Measurements from ENCODE around the gene KLK4. TPM values are rescaled to one million over a fixed set of nuclear protein-coding genes. Genes with fewer than 3 reads are reported as not detected.

The KLK4 gene
- polyA plus RNA-seq, 3 donors: not detected

- Histone ChIP-seq H3K4me1 (ENCODE audit: control insufficient read depth in 1 of 2, insufficient read depth in 2 of 2, low read length in 2 of 2) (peaks cover 0 to 7% of the 10 kb centered on the region in 2 donors), H4K20me1 (ENCODE audit: insufficient read depth, low read length) (no peaks in the 10 kb centered on the region), H3K9me3 (replicated peaks in 1 of 2; ENCODE audit: control insufficient read depth in 1 of 2, insufficient read depth in 1 of 2, low read length in 2 of 2) (peaks cover 6 to 7% of the 10 kb centered on the region in 2 donors), H3K36me3 (replicated peaks in 1 of 2; ENCODE audit: control insufficient read depth in 1 of 2, insufficient read depth in 2 of 2, low read length in 2 of 2) (no peaks in the 10 kb centered on the region), H3K9ac (ENCODE audit: insufficient read depth, low read length, poor library complexity, severe bottlenecking) (no peak overlapping the region), H3K27ac (ENCODE audit: low read depth in 1 of 2, low read length in 2 of 2) (no peak overlapping the region), H2AFZ (ENCODE audit: insufficient read depth, low read depth, low read length, poor library complexity, severe bottlenecking) (no peak overlapping the region), H3K27me3 (ENCODE audit: control insufficient read depth in 2 of 2, insufficient read depth in 2 of 2, low read length in 2 of 2) (peaks cover 22 to 58% of the 10 kb centered on the region in 2 donors), H3K79me2 (ENCODE audit: insufficient read depth, low read length) (no peaks in the 10 kb centered on the region), H3K4me2 (replicated peaks; ENCODE audit: extremely low read depth, low read length, poor library complexity, severe bottlenecking) (no peak overlapping the region), H3K4me3 (replicated peaks in 1 of 3; ENCODE audit: low read depth in 2 of 3, low read length in 3 of 3) (no peak overlapping the region)
- Mint-ChIP-seq H3K4me1 (peaks cover 5% of the 10 kb centered on the region), H3K9me3 (peaks cover 2 to 12% (median 8%) of the 10 kb centered on the region in 7 donors), H3K36me3 (no peaks in the 10 kb centered on the region), H3K27me3 (ENCODE audit: low read depth in 3 of 3) (peaks cover 3 to 31% (median 8%) of the 10 kb centered on the region in 3 donors), H3K4me3 (no peak overlapping the region), H3K27ac (no peak overlapping the region)
- intact Hi-C loops (cut with micrococcal nuclease): no loop called here
- TF ChIP-seq, protein P1, sequence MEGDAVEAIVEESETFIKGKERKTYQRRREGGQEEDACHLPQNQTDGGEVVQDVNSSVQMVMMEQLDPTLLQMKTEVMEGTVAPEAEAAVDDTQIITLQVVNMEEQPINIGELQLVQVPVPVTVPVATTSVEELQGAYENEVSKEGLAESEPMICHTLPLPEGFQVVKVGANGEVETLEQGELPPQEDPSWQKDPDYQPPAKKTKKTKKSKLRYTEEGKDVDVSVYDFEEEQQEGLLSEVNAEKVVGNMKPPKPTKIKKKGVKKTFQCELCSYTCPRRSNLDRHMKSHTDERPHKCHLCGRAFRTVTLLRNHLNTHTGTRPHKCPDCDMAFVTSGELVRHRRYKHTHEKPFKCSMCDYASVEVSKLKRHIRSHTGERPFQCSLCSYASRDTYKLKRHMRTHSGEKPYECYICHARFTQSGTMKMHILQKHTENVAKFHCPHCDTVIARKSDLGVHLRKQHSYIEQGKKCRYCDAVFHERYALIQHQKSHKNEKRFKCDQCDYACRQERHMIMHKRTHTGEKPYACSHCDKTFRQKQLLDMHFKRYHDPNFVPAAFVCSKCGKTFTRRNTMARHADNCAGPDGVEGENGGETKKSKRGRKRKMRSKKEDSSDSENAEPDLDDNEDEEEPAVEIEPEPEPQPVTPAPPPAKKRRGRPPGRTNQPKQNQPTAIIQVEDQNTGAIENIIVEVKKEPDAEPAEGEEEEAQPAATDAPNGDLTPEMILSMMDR (IDR thresholded peaks at IDR 0.05): no peak
- DNase-seq: no peak
- WGBS (ENCODE audit: insufficient coverage): 84% methylated on average over 2 of the region's 4 CpGs
These were observed 473 bp downstream of the KLK4 start for GRCh38 chr19:50910722-50911121.

DNA sequence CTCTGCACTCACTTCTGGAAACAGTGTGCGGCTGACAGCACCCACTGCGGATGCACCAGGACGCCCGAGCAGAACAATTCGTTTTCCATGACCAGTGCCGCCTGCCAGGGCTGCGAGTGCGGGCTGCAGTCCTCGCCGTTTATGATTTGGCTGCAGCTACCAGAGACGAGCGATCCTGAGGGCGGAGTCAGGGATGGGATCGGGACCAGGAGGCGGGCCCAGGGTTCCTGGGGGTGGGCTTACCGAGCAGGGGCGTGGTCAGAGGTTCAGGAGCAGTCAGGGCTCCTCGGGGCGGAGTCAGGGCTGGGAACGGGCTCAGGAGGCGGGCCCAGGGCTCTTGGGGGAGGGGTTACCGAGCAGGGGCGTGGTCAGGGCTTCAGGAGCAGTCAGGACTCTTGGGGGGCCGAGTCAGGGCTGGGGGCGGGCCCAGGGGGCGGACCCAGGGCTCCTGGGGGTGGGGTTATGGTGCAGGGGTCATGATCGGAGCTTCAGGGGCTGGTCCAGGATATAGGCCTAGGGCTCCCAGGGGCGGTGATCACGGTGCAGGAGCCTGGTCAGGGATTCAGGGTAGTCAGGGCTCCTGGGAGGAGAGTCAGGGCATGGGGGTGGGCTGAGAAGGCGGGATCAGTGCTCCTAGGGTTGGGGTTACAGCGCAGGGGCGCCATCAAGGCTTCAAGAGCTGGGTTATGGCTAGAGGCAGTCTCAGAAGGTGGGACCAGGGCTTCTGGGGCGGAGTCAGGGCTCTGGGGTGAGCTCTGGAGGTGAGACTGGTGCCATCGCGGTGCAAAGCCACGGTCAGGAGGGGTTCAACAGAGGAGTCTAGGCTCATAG lies 1.7 kb downstream of the KLK4 start:
- H3K9me3 Mint-ChIP-seq: peaks cover 2 to 12% (median 8%) of the 10 kb centered on the region in 7 donors
- no peak for DNase-seq
- H3K9me3 ChIP-seq (replicated peaks in 1 of 2; ENCODE audit: control insufficient read depth in 1 of 2, insufficient read depth in 1 of 2, low read length in 2 of 2): peaks cover 6 to 7% of the 10 kb centered on the region in 2 donors

More for the DNA sequence above, 1.7 kb downstream of the KLK4 start:
- H2AFZ ChIP-seq (ENCODE audit: insufficient read depth, low read depth, low read length, poor library complexity, severe bottlenecking): peak overlapping the region; percentile 41
- H3K4me1 Mint-ChIP-seq: peaks cover 5% of the 10 kb centered on the region
- no peak overlapping the region for H3K27ac ChIP-seq (ENCODE audit: low read depth in 1 of 2, low read length in 2 of 2)
- H3K4me1 ChIP-seq (ENCODE audit: control insufficient read depth in 1 of 2, insufficient read depth in 2 of 2, low read length in 2 of 2): peaks cover 0 to 7% of the 10 kb centered on the region in 2 donors
- TF ChIP-seq, protein P1 (IDR thresholded peaks at IDR 0.05): no peak
- no peaks in the 10 kb centered on the region for H4K20me1 ChIP-seq (ENCODE audit: insufficient read depth, low read length)
- H3K27me3 ChIP-seq (ENCODE audit: control insufficient read depth in 2 of 2, insufficient read depth in 2 of 2, low read length in 2 of 2): peaks cover 22 to 58% of the 10 kb centered on the region in 2 donors
- H3K4me3 Mint-ChIP-seq: peak overlapping the region in 1 of 2 donors; percentile 26
- H3K27ac Mint-ChIP-seq: no peak overlapping the region
- no peaks in the 10 kb centered on the region for H3K79me2 ChIP-seq (ENCODE audit: insufficient read depth, low read length)
- no peaks in the 10 kb centered on the region for H3K36me3 ChIP-seq (replicated peaks in 1 of 2; ENCODE audit: control insufficient read depth in 1 of 2, insufficient read depth in 2 of 2, low read length in 2 of 2)
- intact Hi-C loops (cut with micrococcal nuclease): no loop called here
- 6% methylated on average over 34 of the region's 36 CpGs for WGBS (ENCODE audit: insufficient coverage)
- no peaks in the 10 kb centered on the region for H3K36me3 Mint-ChIP-seq
- peaks cover 5 to 31% (median 9%) of the 10 kb centered on the region in 3 donors for H3K27me3 Mint-ChIP-seq (ENCODE audit: low read depth in 3 of 3)
- H3K4me2 ChIP-seq (replicated peaks; ENCODE audit: extremely low read depth, low read length, poor library complexity, severe bottlenecking): peak overlapping the region; percentile 27
- H3K9ac ChIP-seq (ENCODE audit: insufficient read depth, low read length, poor library complexity, severe bottlenecking): no peak overlapping the region
- H3K4me3 ChIP-seq (replicated peaks in 1 of 3; ENCODE audit: low read depth in 2 of 3, low read length in 3 of 3): peak overlapping the region in 1 of 3 experiments; percentile 34
